CD14-positive monocyte (primary cell): Measurements from ENCODE around the gene CCBE1. TPM values are rescaled to one million over a fixed set of nuclear protein-coding genes. Genes with fewer than 3 reads are reported as not detected.

ENCODE experiments used
- DNase-seq, 3 donors: peaks; one replicate each; pipeline ENCODE4 v3.0.0-alpha.2; 2011 to 2022
- H2AFZ ChIP-seq: 2 replicates; pipeline ENCODE4 v1.6.0; 2012; ENCODE audit warnings: mild to moderate bottlenecking, low read depth, low read length, inconsistent platforms; ENCODE audit not compliant: insufficient read depth, poor library complexity, severe bottlenecking
- H3K27ac ChIP-seq, 2 donors: 1 replicate in 1 of 2; 2 replicates in 1 of 2; pipeline ENCODE4 v1.5.1; 2012 to 2013; ENCODE audit warnings: low read length in 2 of 2, control low read depth in 1 of 2, inconsistent platforms in 1 of 2, low read depth in 1 of 2, mild to moderate bottlenecking in 1 of 2
- H3K27me3 ChIP-seq, 2 donors: one replicate each; pipeline versions ENCODE4 v1.6.0 to v1.6.1; 2011 to 2013; ENCODE audit warnings: low read length in 2 of 2; ENCODE audit not compliant: control insufficient read depth in 2 of 2, insufficient read depth in 2 of 2
- H3K36me3 ChIP-seq, 2 donors: replicated peaks in 1 of 2; 1 replicate in 1 of 2; 2 replicates in 1 of 2; pipeline versions ENCODE4 v1.5.1 to v1.6.1; 2012 to 2013; ENCODE audit warnings: low read length in 2 of 2, control low read depth in 1 of 2, inconsistent platforms in 1 of 2, mild to moderate bottlenecking in 1 of 2; ENCODE audit not compliant: insufficient read depth in 2 of 2, control insufficient read depth in 1 of 2
- H3K4me1 ChIP-seq, 2 donors: 1 replicate in 1 of 2; 2 replicates in 1 of 2; pipeline versions ENCODE4 v1.5.1 to v1.6.1; 2012 to 2013; ENCODE audit warnings: low read length in 2 of 2, control low read depth in 1 of 2, inconsistent platforms in 1 of 2, mild to moderate bottlenecking in 1 of 2, moderate library complexity in 1 of 2; ENCODE audit not compliant: insufficient read depth in 2 of 2, control insufficient read depth in 1 of 2
- H3K4me2 ChIP-seq: replicated peaks from 2 replicates; pipeline ENCODE3; 2012; ENCODE audit warnings: low read length, moderate library complexity, mild to moderate bottlenecking; ENCODE audit not compliant: poor library complexity, severe bottlenecking; ENCODE audit errors: extremely low read depth
- H3K4me3 ChIP-seq, 3 experiments: fragments of 200-600 bp in 1 of 3; sonication (generic) in 1 of 3; replicated peaks in 1 of 3; 1 replicate in 2 of 3; 2 replicates in 1 of 3; pipeline ENCODE4 v1.5.1; 2011 to 2013; ENCODE audit warnings: low read length in 3 of 3, mild to moderate bottlenecking in 3 of 3, control low read depth in 2 of 3, low read depth in 2 of 3, inconsistent platforms in 1 of 3, moderate library complexity in 1 of 3
- H3K79me2 ChIP-seq: 2 replicates; pipeline ENCODE4 v1.6.0; 2012; ENCODE audit warnings: mild to moderate bottlenecking, control low read depth, inconsistent platforms, low read length, moderate library complexity; ENCODE audit not compliant: insufficient read depth
- H3K9ac ChIP-seq: 2 replicates; pipeline ENCODE4 v1.6.0; 2017; ENCODE audit warnings: low read length, mild to moderate bottlenecking; ENCODE audit not compliant: insufficient read depth, poor library complexity, severe bottlenecking
- H3K9me3 ChIP-seq, 2 donors: replicated peaks in 1 of 2; 1 replicate in 1 of 2; 2 replicates in 1 of 2; pipeline versions ENCODE4 v1.5.1 to v1.6.1; 2012 to 2013; ENCODE audit warnings: low read length in 2 of 2, control low read depth in 1 of 2; ENCODE audit not compliant: control insufficient read depth in 1 of 2, insufficient read depth in 1 of 2
- H4K20me1 ChIP-seq: 2 replicates; pipeline ENCODE4 v1.6.0; 2012; ENCODE audit warnings: mild to moderate bottlenecking, low read length, control low read depth, moderate library complexity; ENCODE audit not compliant: insufficient read depth
- H3K27ac Mint-ChIP-seq, 7 donors: one replicate each; pipeline ENCODE4 v1.8.0; 2020; ENCODE audit warnings: mild to moderate bottlenecking in 7 of 7, mixed read lengths in 7 of 7, moderate library complexity in 6 of 7, inconsistent platforms in 2 of 7
- H3K27me3 Mint-ChIP-seq, 3 donors: one replicate each; pipeline ENCODE4 v1.8.0; 2021 to 2022; ENCODE audit warnings: low read depth in 3 of 3, mild to moderate bottlenecking in 3 of 3, mixed read lengths in 3 of 3, moderate library complexity in 3 of 3, inconsistent platforms in 1 of 3
- H3K36me3 Mint-ChIP-seq, 2 donors: one replicate each; pipeline ENCODE4 v1.8.0; 2020; ENCODE audit warnings: mixed read lengths in 2 of 2, inconsistent platforms in 1 of 2, mild to moderate bottlenecking in 1 of 2
- H3K4me1 Mint-ChIP-seq: one replicate; pipeline ENCODE4 v1.8.0; 2020; ENCODE audit warnings: mild to moderate bottlenecking, mixed read lengths
- H3K4me3 Mint-ChIP-seq, 2 donors: one replicate each; pipeline ENCODE4 v1.8.0; 2020; ENCODE audit warnings: mild to moderate bottlenecking in 2 of 2, mixed read lengths in 2 of 2, moderate library complexity in 1 of 2
- H3K9me3 Mint-ChIP-seq, 7 donors: one replicate each; pipeline ENCODE4 v1.8.0; 2020 to 2022; ENCODE audit warnings: mixed read lengths in 7 of 7, mild to moderate bottlenecking in 6 of 7, moderate library complexity in 6 of 7, inconsistent platforms in 2 of 7
- WGBS: methylation state at CpG from one replicate; pipeline ENCODE4 v1.1.5; 2013; ENCODE audit warnings: missing lambda C conversion rate; ENCODE audit not compliant: insufficient coverage; 5-methylcytosine and 5-hydroxymethylcytosine counted together
- intact Hi-C, 2 donors: fragments of 100-400 bp; cut with micrococcal nuclease; formaldehyde crosslinking; loops; one replicate each; pipeline versions ENCODE4 v1.15.0 to v1.15.1; 2023
- polyA plus RNA-seq, 3 donors: library from polyadenylated mRNA; depleted of rRNA in 1 of 3; unstranded in 2 of 3; stranded (reverse) in 1 of 3; fragments of 300-500 nt in 2 of 3; fragments of >200 nt in 1 of 3; fragmentation: Illumina TruSeq in 2 of 3; gene quantifications; 1 replicate in 2 of 3; 2 replicates in 1 of 3; pipeline ENCODE4 v1.2.3, GENCODE V29; 2012 to 2021
- TF ChIP-seq, protein P1 (sequence below): fragments of 200-600 bp; IDR thresholded peaks from one replicate; pipeline ENCODE4 v1.8.0; 2022; ENCODE audit warnings: antibody characterized with exemption, mild to moderate bottlenecking

CCBE1 gene
- polyA plus RNA-seq, 3 donors, result not detected

DNA sequence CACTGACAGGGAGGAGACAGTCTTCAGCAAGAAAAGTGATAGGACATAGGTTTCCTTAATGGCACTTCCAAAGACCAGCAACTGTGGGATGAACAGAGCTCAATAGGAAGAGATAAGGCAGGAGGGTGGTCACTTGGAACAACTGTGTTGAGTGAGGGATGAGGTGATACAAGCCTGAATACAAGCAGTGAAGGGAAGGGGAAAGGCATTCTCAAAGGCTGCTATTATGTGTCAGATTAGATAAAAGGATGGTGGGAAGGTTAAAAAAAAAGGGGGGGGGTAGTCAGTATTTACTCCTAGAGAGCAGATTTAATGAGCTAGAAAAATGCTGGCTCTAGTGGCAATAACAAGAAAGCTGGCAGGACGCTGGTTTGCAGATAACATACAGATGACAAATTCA is 25.7 kb downstream of the CCBE1 start:
- TF ChIP-seq, protein P1, sequence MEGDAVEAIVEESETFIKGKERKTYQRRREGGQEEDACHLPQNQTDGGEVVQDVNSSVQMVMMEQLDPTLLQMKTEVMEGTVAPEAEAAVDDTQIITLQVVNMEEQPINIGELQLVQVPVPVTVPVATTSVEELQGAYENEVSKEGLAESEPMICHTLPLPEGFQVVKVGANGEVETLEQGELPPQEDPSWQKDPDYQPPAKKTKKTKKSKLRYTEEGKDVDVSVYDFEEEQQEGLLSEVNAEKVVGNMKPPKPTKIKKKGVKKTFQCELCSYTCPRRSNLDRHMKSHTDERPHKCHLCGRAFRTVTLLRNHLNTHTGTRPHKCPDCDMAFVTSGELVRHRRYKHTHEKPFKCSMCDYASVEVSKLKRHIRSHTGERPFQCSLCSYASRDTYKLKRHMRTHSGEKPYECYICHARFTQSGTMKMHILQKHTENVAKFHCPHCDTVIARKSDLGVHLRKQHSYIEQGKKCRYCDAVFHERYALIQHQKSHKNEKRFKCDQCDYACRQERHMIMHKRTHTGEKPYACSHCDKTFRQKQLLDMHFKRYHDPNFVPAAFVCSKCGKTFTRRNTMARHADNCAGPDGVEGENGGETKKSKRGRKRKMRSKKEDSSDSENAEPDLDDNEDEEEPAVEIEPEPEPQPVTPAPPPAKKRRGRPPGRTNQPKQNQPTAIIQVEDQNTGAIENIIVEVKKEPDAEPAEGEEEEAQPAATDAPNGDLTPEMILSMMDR, result no peak
- intact Hi-C loops, result no loop called here
- no peaks in the 10 kb centered on the region for H3K27me3 ChIP-seq
- no peaks in the 10 kb centered on the region for H3K79me2 ChIP-seq
- 100% methylated on average over 1 of the region's 1 CpG for WGBS
- H3K4me2 ChIP-seq, result no peak overlapping the region
- H4K20me1 ChIP-seq, result no peaks in the 10 kb centered on the region
- Mint-ChIP-seq H3K9me3 (peaks cover 0 to 2% (median 0%) of the 10 kb centered on the region in 7 donors), H3K4me3 (no peak overlapping the region), H3K36me3 (no peaks in the 10 kb centered on the region), H3K4me1 (no peaks in the 10 kb centered on the region), H3K27ac (no peak overlapping the region), H3K27me3 (peaks cover 2% of the 10 kb centered on the region in 3 donors)
- H3K9me3 ChIP-seq, result no peaks in the 10 kb centered on the region
- DNase-seq, result no peak
- H3K27ac ChIP-seq, result no peak overlapping the region
- H2AFZ ChIP-seq, result no peak overlapping the region
- no peaks in the 10 kb centered on the region for H3K4me1 ChIP-seq
- no peak overlapping the region for H3K9ac ChIP-seq
- H3K4me3 ChIP-seq, result no peak overlapping the region
- H3K36me3 ChIP-seq, result no peaks in the 10 kb centered on the region

DNA sequence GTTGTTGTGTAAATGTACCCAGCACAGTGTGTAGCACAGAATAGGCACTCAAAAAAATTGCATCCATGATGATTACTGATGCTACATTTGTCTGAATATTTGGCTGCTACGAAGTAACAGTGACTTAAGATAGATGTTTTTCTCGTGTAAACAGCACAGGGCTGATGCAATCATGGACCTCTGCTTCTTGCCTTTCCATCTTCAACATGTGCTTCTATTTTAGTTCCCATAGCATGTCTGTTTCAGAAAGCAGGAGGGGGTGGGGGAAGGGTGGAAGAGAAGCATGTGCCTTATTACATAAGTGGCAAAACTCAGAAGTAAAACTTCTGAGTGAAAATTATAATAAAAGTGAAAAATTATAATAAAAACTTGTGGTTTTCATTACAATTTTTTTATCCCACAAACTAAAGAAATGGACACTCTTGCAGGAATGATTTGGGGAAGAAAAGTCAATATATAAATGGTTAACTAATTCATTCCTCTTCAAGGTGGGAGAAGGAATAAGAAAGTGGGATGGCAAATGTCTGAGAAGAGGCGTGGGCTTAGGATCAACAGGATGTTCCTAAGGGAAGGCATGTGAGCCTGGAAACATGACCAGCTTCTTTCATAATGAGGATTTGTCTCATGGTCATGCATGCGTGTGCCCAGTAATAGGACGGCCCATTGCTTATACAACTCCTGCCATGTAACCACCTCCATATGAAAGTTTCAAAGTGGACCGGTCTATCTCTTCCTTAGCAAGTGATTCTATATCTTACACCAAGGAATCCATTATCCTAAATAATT is 27.2 kb downstream of the CCBE1 start:
- intact Hi-C loops, result no loop called here
- no peak overlapping the region for H3K4me2 ChIP-seq
- no peaks in the 10 kb centered on the region for H3K4me1 ChIP-seq
- Mint-ChIP-seq H3K4me3 (no peak overlapping the region), H3K27ac (no peak overlapping the region), H3K9me3 (peaks cover 0 to 2% (median 0%) of the 10 kb centered on the region in 7 donors), H3K36me3 (no peaks in the 10 kb centered on the region), H3K27me3 (peaks cover 2 to 3% (median 2%) of the 10 kb centered on the region in 3 donors), H3K4me1 (no peaks in the 10 kb centered on the region)
- H3K27ac ChIP-seq, result no peak overlapping the region
- H3K27me3 ChIP-seq, result no peaks in the 10 kb centered on the region
- H2AFZ ChIP-seq, result no peak overlapping the region
- H3K4me3 ChIP-seq, result no peak overlapping the region
- H3K79me2 ChIP-seq, result no peaks in the 10 kb centered on the region
- TF ChIP-seq, protein P1, result no peak
- DNase-seq, result no peak
- whole genome bisulfite sequencing, result 89% methylated on average over 3 of the region's 6 CpGs
- no peak overlapping the region for H3K9ac ChIP-seq
- no peaks in the 10 kb centered on the region for H3K9me3 ChIP-seq
- no peaks in the 10 kb centered on the region for H4K20me1 ChIP-seq
- no peaks in the 10 kb centered on the region for H3K36me3 ChIP-seq
